AG20443 (cell line): ENCODE data around the gene SPATA31C1.
A peak's percentile ranks its signal among the peaks of the same experiment; 100 is the strongest.
"Not testable (repeated sequence)": the region's sequence is repeated elsewhere in the genome, so short reads cannot be mapped to it uniquely, and the experiment has no call there.

Experiments used
- DNase-seq: peaks from one replicate; pipeline ENCODE4 v3.0.0; 2012; ENCODE audit warnings: low spot score, mixed read lengths

The SPATA31C1 gene

DNA sequence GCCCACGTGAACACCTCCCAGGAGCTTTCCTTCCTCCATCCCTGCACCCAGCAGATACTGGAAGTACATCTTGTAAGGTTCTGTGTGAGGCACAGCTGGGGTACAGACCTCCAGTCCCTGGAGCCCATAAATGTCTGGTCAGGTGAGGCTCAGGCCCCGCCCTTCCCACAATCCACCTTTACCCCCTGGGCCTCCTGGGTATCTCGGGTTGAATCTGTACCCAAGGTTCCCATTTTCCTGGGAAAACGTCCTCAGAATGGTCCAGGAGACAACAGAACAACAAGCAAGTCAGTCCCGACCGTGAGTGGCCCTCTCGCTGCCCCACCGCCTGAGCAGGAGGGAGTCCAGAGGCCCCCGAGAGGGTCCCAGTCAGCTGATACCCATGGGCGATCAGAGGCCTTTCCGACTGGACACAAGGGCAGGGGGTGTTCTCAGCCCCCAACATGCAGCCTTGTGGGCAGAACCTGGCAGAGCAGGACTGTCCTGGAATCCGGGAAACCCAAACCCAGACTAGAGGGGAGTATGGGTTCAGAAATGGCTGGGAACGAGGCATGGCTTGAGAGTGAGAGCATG is 30.7 kb upstream of the SPATA31C1 start:
- no peak for DNase-seq

DNA sequence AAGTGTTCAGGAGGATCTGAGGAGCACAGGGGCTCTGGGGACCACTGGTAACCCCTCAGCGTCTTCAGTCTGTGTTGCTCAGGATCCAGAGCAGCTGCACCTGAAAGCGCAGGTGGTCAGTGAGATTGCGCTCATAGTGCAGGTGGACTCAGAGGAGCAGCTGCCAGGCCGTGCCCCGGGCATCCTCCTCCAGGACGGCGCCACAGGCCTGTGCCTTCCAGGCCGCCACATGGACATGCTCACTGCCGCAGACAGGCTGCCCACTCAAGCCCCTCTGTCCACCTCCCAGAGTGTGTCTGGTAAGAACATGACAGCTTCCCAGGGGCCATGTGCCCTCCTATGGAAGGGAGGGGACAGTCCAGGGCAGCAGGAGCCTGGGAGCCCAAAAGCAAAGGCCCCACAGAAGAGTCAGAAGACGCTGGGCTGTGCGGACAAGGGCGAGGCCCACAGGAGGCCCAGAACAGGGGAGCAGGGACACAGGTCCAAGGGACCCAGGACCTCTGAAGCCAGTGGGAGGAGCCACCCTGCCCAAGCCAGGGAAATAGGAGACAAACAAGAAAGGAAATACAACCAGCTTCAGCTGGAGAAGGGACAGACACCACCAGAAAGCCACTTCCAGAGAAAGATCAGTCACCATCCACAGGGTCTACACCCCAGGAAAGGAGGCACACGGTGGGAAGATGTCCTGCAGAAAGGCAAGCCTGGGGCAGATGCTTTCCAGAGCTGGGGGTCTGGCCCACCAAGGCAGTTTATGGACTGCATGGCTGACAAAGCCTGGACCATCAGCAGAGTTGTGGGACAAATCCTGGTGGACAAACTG is 29.9 kb upstream of the SPATA31C1 start:
- no peak for DNase-seq

DNA sequence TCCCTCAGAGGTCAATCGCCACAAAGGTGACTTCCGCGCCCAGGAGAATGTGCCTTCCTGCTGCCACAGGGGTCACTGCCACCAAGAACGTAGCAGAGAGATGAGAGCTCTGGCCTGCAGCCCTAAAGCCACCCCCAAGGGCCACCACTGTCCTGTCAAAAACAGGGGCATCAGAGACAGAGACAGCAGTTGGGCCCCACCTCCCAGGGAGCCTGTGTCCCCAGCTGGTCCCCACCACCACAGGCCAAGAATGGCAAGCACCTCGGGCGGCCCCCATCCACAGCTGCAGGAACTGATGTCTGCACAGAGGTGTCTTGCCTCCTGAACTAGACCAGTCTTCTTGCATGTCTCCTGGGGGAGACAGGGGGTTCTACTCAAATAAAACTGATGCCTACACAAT is 29.3 kb upstream of the SPATA31C1 start:
- no peak for DNase-seq

DNA sequence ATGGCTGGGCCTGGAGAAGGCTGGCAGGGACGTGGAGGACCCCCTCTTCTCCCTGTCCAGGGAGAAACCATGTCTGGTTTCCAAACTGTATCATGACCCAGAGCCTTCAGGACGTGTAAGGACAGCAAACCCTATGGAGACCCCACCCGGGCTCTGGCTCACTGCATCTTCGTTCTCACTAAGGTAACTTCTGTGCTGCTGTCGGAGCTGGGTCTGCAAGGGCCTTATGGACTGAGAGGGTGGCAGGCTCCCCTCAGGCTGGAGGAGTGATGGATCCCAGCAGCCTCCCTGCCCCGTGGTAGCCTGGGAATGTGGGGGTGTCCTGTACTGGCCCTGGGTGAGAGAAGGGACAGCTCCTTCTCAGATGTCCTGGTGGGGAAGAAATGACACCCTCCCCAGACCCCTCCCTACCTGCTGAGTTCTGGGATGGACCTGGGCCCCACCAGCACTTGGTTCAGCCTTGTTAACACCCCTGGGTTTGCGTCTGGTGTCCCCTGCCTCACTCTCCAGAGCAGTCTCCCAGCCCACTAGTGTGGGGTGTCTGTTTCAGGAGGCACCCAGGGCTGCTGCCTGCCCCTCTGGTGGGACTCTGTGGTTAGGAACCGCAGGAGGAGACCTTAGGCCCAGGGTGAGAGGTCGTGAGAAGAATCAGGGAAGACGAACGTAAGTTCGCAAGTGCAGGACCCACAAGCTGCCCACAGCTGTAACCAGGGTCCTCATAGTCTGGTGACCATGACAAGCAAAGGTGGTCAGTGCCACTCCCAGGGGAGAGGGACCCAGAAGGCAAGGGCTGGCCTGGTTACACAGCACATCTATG is 28.5 kb upstream of the SPATA31C1 start:
- DNase-seq: no peak

DNA sequence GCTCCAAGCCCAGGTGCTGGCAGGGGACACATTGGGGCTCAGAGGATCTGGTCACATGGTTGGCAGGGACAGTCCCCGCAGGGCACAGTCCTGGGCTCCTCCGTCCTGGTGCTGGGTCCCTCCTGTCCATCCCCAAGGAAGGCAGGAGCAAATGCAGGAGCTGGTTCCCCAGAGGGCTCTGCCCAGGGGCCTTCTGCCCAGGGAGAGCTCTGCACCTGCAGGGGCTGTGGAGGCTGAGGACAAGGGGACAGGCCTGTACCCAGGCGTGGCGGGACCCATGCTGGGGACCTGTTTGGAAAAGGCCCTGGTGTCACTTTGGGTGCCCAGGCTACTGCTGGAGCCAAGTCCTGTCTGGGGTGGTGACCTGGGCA is 27.9 kb upstream of the SPATA31C1 start:
- DNase-seq: no peak

DNA sequence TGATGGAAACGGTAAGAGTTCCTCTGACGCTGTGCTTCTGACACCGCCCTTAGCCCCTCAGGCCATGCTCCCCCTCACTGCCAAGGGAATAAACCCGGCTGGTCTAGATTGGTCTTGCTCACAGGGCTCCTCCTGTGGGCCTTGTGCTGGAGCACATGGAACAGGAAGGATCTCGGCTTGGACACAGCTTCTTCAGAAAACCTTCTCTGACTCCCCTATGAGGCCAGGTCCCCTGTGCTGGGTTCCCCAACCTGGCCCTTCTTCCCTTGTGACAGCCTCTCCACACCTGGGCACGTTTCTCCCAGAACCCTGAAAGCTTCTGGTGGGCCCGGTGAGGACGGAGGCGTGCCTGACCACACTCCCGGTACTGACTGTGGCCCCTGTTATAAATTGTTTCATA is 26.9 kb upstream of the SPATA31C1 start:
- DNase-seq: no peak

DNA sequence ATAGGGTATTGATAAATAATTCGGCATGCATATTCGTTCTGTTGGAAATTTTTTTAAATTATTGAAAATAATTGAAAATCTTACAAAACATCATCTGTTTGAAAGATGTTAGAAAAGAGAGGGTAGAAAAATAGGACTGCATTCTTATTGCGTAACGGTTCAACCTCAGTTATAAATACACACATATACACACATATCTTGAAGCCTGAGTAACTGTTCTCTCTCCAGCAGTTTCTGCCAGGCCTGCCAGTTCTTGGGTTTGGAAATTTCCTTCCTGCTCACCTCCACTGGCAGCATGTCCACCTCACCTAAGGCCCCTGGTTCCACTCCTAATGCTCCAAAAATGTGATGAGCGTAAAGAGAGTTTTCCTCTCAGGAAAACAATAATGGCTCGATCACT is 26.0 kb upstream of the SPATA31C1 start:
- no peak for DNase-seq

DNA sequence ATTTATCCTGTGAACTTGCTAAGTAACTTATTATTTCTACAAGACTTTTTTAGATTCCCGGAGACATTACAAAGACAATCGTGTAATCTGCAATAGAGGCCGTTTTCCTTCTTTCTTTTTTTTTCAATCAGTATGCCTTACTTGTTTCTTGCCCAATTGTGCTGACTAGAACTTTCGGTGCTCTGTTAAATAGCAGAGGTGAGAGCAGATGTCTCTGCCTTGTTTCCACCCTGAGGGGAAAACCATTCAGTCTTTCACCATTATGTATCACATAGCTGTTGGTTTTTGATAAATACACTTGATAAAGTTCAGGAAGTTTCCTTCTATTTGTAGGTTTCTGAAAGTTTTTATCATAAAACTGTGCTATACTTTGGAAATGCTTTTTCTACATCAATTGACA is 24.8 kb upstream of the SPATA31C1 start:
- no peak for DNase-seq

DNA sequence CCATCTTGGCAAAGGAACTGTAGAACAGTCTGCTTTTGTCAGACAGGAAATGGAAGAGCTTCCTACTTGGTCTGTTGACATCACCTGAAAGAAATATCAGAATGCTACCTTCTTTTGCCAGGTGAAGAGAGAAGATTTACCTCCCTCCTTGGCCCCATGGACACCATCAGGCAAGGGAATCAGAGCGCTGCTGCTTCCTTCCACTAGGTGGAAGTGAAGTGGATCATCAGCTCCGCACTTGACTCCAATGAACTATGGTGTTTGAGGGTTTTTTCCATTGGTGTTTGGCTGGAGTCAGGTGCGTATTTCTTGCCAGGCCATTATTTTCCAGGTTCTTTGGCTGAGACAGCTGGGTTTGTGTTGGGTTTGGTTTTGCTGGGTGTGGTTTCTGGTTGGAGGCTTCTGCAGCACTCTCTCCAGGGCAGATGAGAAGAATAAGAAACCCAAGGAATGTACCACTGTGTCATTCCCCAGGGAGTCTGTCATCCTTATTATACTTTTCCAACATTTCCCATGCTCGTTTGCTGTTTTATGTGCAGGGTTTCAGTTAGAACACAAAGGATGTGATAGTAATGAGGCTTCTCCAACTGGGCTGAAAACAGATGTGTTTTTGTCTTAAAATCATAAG is 22.6 kb upstream of the SPATA31C1 start:
- no peak for DNase-seq

DNA sequence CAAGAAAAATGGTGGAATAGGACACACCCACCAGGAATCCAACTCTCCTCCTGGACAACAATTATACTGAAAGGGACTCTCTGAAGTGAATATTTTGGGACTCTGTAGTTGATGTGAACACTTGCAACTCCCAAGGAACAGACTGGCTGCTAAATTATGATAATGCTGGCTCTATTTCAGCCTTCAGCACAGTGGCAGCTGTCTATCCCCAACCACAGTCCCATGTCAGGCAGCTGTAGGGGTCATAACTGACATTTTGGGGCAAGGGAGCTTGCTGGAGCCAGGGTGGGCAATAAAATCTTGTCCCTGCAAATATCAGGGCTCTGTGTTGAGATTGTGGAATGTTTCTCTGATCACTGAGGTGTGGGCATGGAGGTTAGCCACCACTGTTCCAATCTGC is 20.9 kb upstream of the SPATA31C1 start:
- no peak for DNase-seq

DNA sequence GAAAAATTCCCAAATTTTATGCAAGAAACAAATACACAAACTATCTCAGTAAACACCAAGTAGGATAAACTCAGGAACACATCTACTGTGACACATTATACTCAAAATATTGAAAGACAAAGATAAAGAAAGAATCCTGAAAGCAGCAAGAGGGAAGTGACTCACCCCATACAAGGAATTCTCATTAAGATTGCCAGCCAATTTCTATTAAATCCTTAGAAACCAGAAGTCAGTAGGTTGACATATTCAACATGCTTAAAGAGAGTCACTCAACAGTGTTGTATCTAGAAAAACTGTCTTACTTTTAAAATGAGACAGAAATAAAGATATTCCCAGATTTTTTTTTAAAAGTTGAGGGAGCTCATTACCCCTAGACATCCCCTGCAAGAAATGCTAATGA is 19.6 kb upstream of the SPATA31C1 start:
- no peak for DNase-seq

DNA sequence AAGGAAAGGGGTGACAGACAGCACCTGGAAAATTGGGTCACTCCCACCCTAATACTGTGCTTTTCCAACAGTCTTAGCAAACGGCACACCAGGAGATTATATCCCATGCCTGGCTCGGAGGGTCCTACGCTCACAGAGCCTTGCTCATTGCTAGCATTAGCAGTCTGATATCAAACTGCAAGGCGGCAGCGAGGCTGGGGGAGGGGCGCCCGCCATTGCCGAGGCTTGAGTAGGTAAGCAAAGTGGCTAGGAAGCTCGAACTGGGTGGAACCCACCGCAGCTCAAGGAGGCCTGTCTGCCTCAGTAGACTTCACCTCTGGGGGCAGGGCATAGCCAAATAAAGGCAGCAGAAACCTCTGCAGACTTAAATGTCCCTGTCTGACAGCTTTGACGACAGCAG is 15.4 kb upstream of the SPATA31C1 start:
- DNase-seq: not testable (repeated sequence)

DNA sequence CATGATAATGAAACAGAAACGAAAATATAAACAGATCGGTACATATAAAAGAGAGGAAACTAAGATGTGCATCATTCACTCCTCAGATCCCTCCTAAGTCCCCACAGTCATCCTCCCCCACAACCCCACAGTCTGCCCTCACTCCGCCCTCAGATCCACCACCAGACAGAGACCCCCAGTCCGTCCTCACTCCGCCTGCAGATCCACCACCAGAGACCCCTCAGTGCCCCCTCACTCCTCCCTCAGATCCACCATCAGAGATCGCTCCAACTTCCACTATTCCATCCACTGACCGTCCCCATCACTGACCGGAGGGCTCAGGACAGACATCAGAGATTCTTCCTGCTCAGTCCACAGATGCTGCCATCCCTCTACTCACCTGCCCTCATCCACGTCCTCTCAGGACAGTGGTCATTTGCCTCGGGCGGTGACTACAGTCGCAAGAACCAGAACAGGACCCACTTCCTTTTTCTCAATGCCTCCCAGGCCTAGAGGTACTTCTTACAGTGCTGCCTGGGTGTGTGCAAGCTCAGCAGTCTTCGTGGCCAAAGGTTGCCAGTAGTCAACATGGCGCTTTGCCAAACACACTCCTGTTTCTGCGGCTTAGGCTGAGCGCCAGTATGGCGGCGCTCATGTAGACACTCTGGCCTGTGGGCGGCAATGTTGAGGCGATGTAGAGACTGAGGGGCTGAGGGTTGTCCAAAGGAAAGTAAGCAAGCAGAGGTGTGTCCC is 8.3 kb upstream of the SPATA31C1 start:
- no peak for DNase-seq

DNA sequence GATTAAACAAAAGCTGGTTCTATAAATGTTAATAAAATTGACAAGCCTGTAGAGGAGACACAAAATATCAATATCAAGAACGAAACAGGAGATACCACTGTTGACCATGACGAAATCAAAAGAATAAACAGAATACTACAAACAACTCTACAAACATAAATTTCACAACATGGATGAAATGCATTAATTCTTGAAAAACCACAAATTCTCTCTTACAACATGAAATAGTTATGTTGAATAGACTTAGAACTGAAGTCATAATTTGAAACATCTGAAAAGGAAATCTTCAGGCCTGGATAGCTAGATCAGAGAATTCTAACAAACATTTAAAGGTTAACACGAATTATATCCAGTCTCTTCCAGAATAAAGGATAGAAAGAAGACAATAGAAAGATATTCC is 6.9 kb upstream of the SPATA31C1 start:
- DNase-seq: peak; percentile 27

DNA sequence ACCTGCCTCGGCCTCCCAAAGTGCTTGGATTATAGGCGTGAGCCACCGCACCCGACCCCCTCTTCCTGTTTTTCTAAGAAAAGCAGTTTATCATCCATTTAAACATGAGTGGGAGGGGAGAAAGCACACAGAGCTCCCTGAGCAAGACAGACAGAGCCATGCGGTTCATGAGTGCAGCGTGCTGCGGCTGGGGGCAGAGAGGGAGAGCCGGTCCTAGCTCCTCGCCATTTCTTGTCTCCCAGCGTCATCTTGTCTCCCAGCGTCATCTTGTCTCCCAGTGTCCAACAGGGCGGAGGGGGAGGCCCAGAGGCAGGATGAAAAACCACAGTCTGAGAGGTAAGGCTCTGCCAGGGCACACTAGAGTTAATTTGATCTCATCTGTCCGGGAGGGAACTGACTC is 1.3 kb downstream of the SPATA31C1 start:
- not testable (repeated sequence) for DNase-seq

DNA sequence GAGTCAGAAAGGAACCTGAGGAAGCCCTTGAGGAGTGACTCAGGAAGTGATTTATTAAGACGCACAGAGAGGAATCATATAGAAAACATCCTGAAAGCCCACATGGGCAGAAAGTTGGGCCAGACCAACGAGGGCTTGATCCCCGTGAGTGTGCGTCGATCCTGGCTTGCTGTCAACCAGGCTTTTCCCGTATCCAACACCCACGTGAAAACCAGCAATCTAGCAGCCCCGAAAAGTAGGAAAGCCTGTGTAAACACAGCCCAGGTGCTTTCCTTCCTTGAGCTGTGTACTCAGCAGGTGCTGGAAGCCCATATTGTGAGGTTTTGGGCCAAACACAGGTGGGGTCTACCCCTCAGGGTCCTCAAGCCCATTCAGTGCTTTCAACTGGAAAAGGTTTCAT is 3.8 kb downstream of the SPATA31C1 start:
- not testable (repeated sequence) for DNase-seq

DNA sequence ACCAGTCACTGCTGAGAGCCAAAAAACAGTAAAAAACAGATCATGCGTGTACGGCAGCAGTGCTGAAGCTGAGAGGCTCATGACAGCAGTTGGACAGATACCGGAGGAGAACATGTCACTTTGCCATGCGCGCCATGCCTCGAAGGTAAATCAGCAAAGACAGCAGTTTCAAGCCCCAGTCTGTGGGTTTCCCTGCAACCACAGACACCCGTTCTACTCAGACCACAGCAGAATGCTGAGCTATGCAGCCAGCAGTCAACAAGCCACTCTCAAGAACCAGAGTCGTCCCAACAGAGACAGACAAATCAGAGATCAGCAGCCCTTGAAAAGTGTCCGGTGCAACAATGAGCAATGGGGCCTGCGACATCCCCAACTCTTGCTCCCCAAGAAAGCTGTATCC is 5.2 kb downstream of the SPATA31C1 start:
- DNase-seq: not testable (repeated sequence)

DNA sequence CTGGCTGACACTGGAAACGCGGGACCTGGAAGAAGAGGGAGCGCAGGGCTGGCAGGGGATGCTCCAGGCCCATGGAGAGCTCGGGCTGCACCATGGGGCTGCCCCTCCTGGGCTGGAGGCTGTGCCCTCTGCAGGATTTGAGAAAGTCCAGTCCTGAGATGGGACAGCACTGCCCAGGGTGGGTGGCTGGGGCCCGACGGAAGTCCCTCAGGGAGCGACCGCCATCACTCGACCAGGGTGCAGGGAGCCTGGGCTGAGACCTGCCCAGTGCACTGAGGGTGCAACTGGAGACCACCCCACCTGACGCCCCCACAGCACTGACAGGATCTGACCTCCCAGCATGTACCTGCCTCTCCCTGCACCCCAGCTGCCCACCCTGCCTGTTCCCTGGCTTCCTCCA is 7.1 kb downstream of the SPATA31C1 start:
- not testable (repeated sequence) for DNase-seq

DNA sequence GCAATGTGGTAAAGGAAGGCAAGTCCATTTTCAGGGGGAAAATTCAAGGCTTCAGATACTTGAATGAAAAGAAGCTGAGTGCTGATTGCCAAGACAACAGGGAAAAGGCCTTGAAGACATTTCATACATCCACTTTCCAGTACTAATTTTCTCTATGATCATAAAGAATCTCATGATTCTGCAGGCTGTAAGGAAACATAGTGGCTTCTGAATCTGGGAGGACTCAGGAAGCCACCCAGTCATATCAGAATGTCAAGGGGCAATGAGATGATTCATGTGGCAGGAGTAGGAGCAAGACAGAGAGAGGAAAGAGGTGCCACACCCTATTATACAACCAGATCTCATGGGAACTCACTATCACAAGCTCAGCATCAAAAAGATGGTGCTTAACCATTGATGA is 11.4 kb downstream of the SPATA31C1 start:
- not testable (repeated sequence) for DNase-seq

DNA sequence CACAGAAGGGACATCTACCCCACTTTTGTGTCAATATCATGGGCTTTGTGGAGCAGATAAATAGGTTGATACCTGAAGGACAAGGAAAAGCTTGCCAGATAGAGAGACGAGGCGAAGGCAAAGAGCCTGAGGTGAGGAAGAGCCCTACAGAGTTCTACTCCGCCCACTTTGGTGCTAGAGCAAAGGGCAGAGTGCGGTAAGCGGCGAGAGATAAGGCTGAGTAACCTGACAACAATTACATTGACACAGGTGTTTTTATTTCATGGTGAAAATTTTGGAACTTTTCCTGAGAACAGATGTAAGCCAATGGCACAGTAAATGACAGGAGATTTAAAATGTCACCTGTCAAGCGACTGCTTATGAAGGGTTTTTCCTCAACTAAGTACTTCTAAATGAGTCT is 16.7 kb downstream of the SPATA31C1 start:
- not testable (repeated sequence) for DNase-seq

DNA sequence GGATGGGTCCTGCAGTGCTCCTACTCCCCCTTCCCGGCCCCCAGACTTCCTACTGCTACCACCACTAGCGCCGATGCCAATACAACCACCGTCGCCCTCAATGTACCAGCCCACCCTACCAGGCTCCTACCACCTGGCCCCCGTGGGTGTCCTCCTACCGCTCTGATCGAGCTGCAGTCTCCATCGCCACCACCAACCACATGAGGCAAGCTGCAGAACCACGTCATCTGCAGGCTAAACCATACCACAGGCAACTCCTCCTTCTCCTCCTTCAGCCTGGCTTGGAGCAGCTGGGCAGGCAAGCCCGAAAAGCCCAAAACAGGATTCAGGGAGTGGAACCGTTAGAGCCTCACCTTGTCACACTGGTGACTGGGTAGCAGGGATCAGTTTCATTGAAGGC is 19.6 kb downstream of the SPATA31C1 start:
- not testable (repeated sequence) for DNase-seq

DNA sequence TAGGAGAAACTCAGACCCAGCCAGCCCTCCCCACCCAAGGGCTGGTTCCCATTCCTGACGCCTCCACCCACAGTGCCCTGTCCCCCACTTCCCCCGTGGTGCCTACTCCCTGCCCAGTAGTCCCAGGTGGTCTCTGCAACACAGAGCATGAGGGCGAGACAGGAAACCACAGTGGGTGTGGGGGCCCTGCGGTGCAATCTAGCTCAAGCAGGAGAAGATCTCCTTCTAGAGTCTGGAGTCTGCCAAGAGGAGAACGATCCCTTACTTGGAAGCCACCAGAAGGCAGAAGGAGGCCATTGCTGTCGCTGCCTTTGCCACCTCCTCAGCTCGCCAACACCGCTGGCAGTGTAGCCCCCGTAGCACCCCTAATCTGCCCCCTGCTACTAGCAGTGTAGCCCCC is 20.2 kb downstream of the SPATA31C1 start:
- DNase-seq: not testable (repeated sequence)
